Measurements from ENCODE around the gene TMEM59.

GRCh38 chr1:54024358-54024757 lies 28.6 kb downstream of the TMEM59 start:
- TF ChIP-seq CTCF (IDR thresholded peaks at IDR 0.05) (no peak), POLR2A (IDR thresholded peaks at IDR 0.05) (no peak)

All from thyroid gland (tissue), 4 donors.